K562 (cell line): ENCODE data around the gene C9.

Experiments
- CEBPB ChIP-seq: fragments of 450-650 bp; IDR thresholded peaks from 2 replicates; pipeline ENCODE4 v1.6.1; 2016; ENCODE audit warnings: missing genetic modification characterization, missing compliant biosample characterization
- CTCF ChIP-seq, 3 experiments: IDR thresholded peaks in 2 of 3; conservative IDR thresholded peaks in 1 of 3; 2 replicates each; pipeline ENCODE4 v1.5.1; 2011 to 2012; ENCODE audit warnings: low read length in 3 of 3, mild to moderate bottlenecking in 3 of 3, control low read depth in 2 of 3, improper control_type of control experiment in 1 of 3, inconsistent platforms in 1 of 3, low read depth in 1 of 3, mixed read lengths in 1 of 3, moderate library complexity in 1 of 3; ENCODE audit not compliant: insufficient read depth in 2 of 3
- ELF4 ChIP-seq: fragments of 450-650 bp; formaldehyde crosslinking; IDR thresholded peaks from 2 replicates; pipeline ENCODE4 v1.4.0; 2022; ENCODE audit warnings: missing genetic modification characterization
- GABPA ChIP-seq: fragments of 200-800 bp; sonication (Bioruptor generic); conservative IDR thresholded peaks from 2 replicates; pipeline ENCODE4 v1.6.1; 2016; ENCODE audit warnings: low read depth, missing genetic modification characterization, missing compliant biosample characterization
- HNRNPL ChIP-seq: fragments of 200-400 bp; formaldehyde crosslinking; IDR thresholded peaks from 2 replicates; pipeline ENCODE4 v1.6.1; 2017; ENCODE audit warnings: low read depth, mild to moderate bottlenecking, low read length
- MAFK ChIP-seq: IDR thresholded peaks from 2 replicates; pipeline ENCODE4 v1.6.1; 2011; ENCODE audit warnings: low read length, improper control_type of control experiment
- MXD1 ChIP-seq: fragments of 250-450 bp; sonication (Bioruptor Pico); IDR thresholded peaks from 2 replicates; pipeline ENCODE4 v1.8.0; 2021; ENCODE audit warnings: borderline replicate concordance, mild to moderate bottlenecking, moderate library complexity; ENCODE audit not compliant: poor library complexity, severe bottlenecking
- MXI1 ChIP-seq: IDR thresholded peaks from 2 replicates; pipeline ENCODE4 v1.6.1; 2011; ENCODE audit warnings: low read depth, mild to moderate bottlenecking, improper control_type of control experiment, low read length
- NR2C1 ChIP-seq, 2 experiments: fragments of 450-650 bp; IDR thresholded peaks; 2 replicates each; pipeline ENCODE4 v1.6.1; 2017; ENCODE audit warnings: mild to moderate bottlenecking in 2 of 2, antibody characterized with exemption in 1 of 2, inconsistent platforms in 1 of 2, missing compliant biosample characterization in 1 of 2, missing genetic modification characterization in 1 of 2
- POLR2AphosphoS5 ChIP-seq: IDR thresholded peaks from 2 replicates; pipeline ENCODE4 v1.6.1; 2011; ENCODE audit warnings: mild to moderate bottlenecking, low read depth, low read length, moderate library complexity; ENCODE audit not compliant: control insufficient read depth, insufficient read depth
- REST ChIP-seq, 2 experiments: fragments of 450-650 bp; formaldehyde crosslinking in 1 of 2; IDR thresholded peaks; 2 replicates each; pipeline versions ENCODE4 v1.4.0 to v1.6.1; 2014 to 2020; ENCODE audit warnings: mild to moderate bottlenecking in 2 of 2, borderline replicate concordance in 1 of 2, low read depth in 1 of 2
- THRA ChIP-seq: fragments of 450-650 bp; IDR thresholded peaks from 2 replicates; pipeline ENCODE4 v1.6.1; 2017; ENCODE audit warnings: mild to moderate bottlenecking, moderate library complexity
- ZKSCAN1 ChIP-seq: fragments of 150-350 bp; IDR thresholded peaks from 2 replicates; pipeline ENCODE4 v1.6.1; 2016; ENCODE audit warnings: low read depth, low read length
- ZNF780A ChIP-seq: fragments of 250-450 bp; sonication (Bioruptor Pico); IDR thresholded peaks from 2 replicates; pipeline ENCODE4 v1.5.0; 2021; ENCODE audit warnings: mild to moderate bottlenecking

GRCh38 chr5:39349484-39349883 lies 14.8 kb downstream of the C9 start:
- TF ChIP-seq NR2C1 (IDR thresholded peaks at IDR 0.05) (no peak), NR2C1 (tag; IDR thresholded peaks at IDR 0.05) (no peak), ELF4 (CRISPR knock-in tag) (no peak), MAFK (no peak), POLR2AphosphoS5 (no peak), GABPA (no peak), MXI1 (no peak), ZNF780A (no peak), REST (IDR thresholded peaks at IDR 0.05; ENCODE audit: borderline replicate concordance) (no peak), REST (CRISPR knock-in tag; IDR thresholded peaks at IDR 0.05; ENCODE audit: low read depth) (no peak), CTCF (IDR thresholded peaks at IDR 0.05 in 2 of 3, conservative IDR thresholded peaks at IDR 0.05 in 1 of 3; ENCODE audit: insufficient read depth in 2 of 3, low read depth in 1 of 3, low read length in 3 of 3) (no peak), MXD1 (CRISPR knock-in tag) (no peak), HNRNPL (no peak), ZKSCAN1 (no peak), THRA (no peak), CEBPB (tag) (no peak)
